HG03095 (cell line): ENCODE results near the gene DAGLA.
"Not testable (repeated sequence)": the region's sequence is repeated elsewhere in the genome, so short reads cannot be mapped to it uniquely, and the experiment has no call there.

Experiments used
- ATAC-seq: cut with Tn5 transposase; IDR thresholded peaks from one replicate; pipeline ENCODE4 v1.9.1; 2021; ENCODE audit warnings: moderate library complexity; ENCODE audit not compliant: unreplicated experiment

DAGLA gene

DNA sequence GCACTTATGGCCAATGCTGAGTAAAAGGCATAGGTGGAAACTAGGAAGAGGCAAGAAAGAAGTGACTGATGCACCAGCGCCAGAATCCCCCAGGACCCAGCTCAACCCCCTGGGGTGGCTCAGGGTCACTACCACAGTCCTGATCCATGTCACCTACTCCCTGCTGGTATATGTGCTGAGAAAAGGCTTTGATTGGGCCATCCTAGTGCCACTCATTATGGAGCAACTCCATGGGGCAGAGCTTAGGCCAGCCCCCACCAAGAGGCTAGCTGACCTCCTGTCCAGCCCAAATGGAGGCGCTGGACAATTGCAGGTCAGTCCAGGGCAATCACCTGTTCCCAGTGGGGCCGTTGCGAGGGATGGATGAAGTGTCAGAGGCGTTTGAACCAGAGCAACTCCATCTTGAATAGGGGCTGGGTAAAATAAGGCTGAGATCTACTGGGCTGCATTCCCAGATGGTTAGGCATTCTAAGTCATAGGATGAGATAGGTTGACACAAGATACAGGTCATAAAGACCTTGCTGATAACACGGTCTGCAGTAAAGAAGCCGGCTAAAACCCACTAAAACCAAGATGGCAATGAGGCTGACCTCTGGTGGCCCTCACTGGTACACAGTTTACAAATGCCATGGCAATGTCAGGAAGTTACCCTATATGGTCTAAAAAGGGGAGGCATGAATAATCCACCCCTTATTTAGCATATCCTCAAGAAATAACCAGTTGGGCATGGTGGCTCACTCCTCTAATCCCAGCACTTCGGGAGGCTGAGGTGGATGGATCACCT lies 20.6 kb upstream of the DAGLA start:
- ATAC-seq: no peak

DNA sequence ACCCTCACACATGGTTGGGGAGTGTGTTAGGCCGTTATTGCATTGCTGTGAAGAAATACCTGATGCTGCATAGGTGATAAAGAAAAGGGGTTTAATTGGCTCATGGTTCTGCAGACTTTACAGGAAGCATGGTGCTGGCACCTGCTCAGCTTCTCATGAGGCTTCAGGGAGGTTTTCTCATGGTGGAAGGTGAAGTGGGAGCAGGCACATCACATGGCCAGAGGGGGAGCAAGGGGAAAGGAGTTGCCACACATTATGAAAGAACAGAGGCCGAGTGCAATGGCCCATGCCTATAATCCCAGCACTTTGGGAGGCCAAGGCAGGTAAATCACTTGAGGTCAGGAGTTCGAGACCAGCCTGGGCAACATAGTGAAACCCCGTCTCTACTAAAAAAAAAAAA lies 19.2 kb upstream of the DAGLA start:
- not testable (repeated sequence) for ATAC-seq

DNA sequence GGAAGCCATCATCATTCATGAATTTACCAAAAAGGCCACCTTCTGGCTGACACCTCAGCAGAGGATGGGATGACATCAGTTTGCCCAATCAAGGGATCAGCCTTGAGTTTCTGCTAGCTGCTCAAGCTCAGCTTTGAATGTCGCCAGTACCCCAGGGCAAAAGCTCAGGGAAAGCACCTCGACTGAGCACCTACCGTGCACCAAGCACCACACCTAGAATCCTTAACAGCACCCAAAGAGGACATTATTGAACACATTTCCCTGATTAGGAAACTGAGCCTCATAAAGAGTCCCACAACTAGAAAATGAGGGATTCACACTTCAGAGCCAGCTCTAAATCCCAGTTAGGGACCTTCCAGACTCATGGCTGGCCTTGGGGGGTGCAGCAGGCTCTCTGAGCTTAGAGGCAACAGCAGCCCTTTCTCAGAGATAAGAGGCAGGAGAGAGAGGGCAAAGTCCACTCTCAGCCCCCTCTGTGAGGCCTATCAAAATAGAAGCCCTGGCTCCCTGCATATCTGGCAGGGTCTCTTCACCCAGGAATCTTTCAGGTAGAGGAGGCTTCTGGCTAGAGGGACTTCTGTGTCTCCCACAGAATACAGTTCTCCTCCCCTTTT lies 13.4 kb upstream of the DAGLA start:
- ATAC-seq: no peak

DNA sequence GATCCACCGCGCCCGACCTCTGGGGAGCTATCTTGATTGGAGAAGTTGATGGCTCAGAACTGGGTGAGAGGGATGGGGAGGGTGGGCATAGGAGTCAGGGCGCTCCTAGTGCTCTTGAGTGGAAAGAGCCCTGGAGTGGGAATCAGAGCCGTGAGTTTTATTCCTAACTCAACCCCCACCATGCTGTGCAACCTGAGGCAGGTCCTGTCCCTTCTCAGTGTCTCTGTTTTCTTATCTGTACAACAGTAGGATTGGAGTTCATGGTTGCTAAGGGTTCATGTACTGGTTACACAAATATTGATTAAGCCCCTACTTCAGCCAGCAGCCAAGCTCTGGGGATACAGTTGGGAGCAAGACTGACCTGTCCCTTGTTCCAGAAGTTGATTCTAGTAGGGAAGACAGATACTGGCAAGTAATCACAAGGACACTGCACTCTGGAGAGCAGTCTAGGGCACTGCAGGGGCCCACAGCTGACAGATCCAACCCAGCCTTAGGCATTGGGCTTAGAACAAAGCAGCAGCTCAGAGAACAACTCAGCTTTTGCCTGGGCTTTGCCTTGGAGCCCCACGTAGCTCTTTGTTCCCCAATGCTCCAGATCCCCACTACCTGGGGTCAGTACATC lies 12.4 kb upstream of the DAGLA start:
- no peak for ATAC-seq

GRCh38 chr11:61669417-61669816 lies 10.8 kb upstream of the DAGLA start:
- ATAC-seq: no peak

DNA sequence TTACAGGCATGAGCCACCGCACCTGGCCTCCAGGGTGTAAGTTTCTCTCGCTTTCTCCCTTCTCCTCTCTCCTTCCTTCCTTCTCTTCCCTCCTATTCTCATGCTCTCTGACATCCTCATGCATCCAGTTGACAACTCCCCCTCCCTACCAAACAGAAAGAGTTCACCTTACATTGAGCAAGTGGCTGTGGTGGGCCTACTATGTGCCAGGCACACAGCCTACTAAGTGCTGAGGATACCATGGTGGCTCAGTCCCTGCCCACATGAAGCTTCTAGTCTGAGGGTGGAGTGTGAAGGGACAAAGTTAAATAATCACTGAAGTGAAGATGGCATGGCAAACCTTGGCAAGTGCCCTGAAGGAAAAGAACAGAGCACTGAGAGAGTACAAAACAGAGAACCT lies 9.6 kb upstream of the DAGLA start:
- no peak for ATAC-seq

GRCh38 chr11:61671527-61671926 lies 8.7 kb upstream of the DAGLA start:
- ATAC-seq: no peak

- not testable (repeated sequence) for ATAC-seq
Observed at GRCh38 chr11:61673946-61674467, 6.2 kb upstream of the DAGLA start.

- no peak for ATAC-seq
Observed at GRCh38 chr11:61675826-61676225, 4.4 kb upstream of the DAGLA start.

- no peak for ATAC-seq
Observed at GRCh38 chr11:61679296-61679695, 895 bp upstream of the DAGLA start.

DNA sequence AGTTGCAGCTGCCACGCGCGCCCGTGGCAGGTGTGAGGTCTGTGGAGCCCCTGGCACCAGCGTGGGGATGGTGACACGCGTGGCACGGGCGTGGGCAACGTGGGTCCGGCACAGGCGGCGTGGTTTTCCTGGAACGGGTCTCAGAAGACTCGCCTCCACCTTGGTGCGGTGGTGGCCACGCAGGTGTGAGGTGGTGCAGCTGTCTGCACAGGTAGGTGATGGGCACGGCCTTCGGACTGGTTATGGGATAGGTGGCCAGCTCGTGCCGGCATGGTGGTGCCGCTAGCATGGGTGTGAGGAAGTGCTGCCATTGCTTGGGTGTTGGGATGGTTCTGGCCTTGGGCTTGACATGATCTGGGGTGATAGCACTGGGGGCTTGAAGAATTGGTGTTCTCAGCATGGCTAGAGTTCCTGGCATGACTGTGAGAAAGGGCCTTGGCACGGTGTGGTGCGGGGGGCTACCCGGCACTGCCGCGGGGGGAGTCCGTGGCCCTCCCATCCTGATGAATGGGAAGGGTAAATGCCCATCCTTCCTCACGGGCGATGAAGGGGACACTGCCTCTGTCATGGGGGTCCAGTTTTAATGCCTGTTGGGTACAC lies 531 bp downstream of the DAGLA start:
- no peak for ATAC-seq

- ATAC-seq: no peak
Observed at GRCh38 chr11:61682093-61682732, 2.0 kb downstream of the DAGLA start.

- ATAC-seq: no peak
Observed at GRCh38 chr11:61682906-61683675, 2.9 kb downstream of the DAGLA start.

- ATAC-seq: no peak
Observed at GRCh38 chr11:61683961-61684869, 4.0 kb downstream of the DAGLA start.

DNA sequence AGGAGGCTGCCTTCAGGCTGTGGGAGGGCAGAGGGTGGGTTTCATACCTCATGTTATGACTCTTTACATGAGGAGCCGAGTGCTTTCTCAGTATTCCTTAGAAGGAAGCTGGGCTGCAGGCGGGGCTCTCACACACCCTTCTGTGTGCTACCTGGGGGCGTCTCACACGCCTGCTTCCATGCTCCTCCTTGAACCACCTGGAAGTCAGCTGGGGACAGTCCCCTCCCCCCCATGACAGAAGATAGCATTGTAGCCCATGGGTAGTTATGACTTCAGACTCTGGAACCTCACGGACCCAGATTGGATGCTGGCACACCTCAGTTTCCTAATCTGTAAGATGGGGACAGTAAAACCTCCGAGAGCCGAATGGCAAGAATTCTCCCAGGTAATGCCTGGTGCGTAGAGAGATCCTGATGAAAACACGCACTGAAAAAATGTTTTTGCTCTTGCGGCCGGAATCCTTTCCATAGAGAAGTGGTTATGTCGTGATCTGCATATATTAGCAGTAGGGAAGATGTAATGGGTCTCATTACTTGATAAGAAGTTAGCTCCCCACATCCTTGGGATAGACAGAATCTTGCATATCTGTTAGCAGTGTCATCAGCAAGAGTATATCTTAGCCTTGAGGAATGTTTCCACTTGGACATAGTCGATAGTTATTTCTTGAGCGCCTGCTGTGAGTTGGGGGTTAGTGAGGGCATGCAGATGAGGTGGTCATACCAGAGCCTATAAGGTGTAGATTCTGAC lies 4.9 kb downstream of the DAGLA start:
- no peak for ATAC-seq

- no peak for ATAC-seq
Observed at GRCh38 chr11:61685617-61685967, 5.4 kb downstream of the DAGLA start.

- ATAC-seq: no peak
Observed at GRCh38 chr11:61686066-61686465, 5.9 kb downstream of the DAGLA start.

- no peak for ATAC-seq
Observed at GRCh38 chr11:61686469-61686868, 6.3 kb downstream of the DAGLA start.

DNA sequence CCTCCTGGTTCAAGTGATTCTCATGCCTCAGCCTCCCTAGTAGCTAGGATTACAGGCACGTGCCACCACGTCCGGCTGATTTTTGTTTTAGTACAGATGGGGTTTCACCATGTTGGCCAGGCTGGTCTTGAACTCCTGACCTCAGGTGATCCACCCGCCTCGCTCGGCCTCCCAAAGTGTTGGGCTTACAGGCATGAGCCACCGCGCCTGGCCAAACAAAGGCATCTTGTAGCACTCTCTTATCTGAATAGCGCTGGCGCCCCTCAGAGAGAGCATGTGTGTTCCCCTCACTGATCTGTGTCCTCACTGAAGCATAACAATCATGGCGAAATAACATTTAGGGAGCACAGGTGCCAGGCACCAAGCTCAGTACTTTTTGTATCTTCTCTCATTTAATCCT lies 7.2 kb downstream of the DAGLA start:
- ATAC-seq: no peak
